ENCODE data around the gene TARS2.

- TF ChIP-seq POLR2A (IDR thresholded peaks at IDR 0.05; ENCODE audit: low read length) (no peak), GATA1 (IDR thresholded peaks at IDR 0.05; ENCODE audit: low read depth, low read length) (no peak)
Observed at GRCh38 chr1:150441121-150441520, 46.1 kb upstream of the TARS2 start.

Data from erythroblast (primary cell).